ENCODE measurements around the gene TEX11. TPM values are rescaled to one million over a fixed set of nuclear protein-coding genes. Genes with fewer than 3 reads are reported as not detected.

TEX11 gene
- total RNA-seq, 1 experiment from 2014 or later, result not detected

DNA sequence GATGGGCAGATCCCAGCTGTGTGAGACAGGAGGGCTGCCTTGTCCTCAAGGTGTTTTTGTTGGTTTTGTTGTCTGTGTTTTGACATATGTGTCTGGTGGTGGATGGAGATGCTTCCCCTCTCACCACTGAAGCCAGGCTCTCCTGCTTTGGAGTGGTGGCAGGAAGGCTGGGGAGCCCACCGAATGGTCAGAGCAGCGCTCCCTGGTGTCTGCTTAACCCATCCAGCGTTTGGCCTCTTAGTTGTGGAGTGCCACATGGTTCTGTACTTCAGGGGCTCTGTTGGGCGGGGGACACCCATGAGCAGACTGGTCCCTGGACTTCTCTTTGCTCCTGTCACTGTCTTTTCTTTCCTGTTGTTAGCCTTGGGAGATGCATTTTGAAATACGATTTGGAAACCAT lies 412.0 kb downstream of the TEX11 start:
- intact Hi-C loops (cut with micrococcal nuclease; ENCODE audit: unreplicated experiment), result no loop called here
- Histone ChIP-seq H3K9me3 (ENCODE audit: low read depth, low read length, poor library complexity, severe bottlenecking) (no peaks in the 10 kb centered on the region), H3K27me3 (replicated peaks; ENCODE audit: insufficient read depth, low read depth, low read length, poor library complexity) (no peaks in the 10 kb centered on the region), H3K27ac (ENCODE audit: low read depth, low read length, poor library complexity, severe bottlenecking) (no peak overlapping the region), H3K36me3 (ENCODE audit: insufficient read depth, low read length, poor library complexity, severe bottlenecking) (peaks cover 18% of the 10 kb centered on the region), H3K4me3 (ENCODE audit: low read depth, low read length, poor library complexity, severe bottlenecking) (no peak overlapping the region), H3K4me1 (ENCODE audit: insufficient read depth, low read length, poor library complexity, severe bottlenecking) (no peaks in the 10 kb centered on the region)
- BruUV-seq (replicated peaks), result no TSS peak
- ChIA-PET CTCF (no interaction called here), POLR2A (ENCODE audit: low non-redundant PET) (no interaction called here)
- DNase-seq (ENCODE audit: low spot score), result no peak
- TF ChIP-seq, protein P1, sequence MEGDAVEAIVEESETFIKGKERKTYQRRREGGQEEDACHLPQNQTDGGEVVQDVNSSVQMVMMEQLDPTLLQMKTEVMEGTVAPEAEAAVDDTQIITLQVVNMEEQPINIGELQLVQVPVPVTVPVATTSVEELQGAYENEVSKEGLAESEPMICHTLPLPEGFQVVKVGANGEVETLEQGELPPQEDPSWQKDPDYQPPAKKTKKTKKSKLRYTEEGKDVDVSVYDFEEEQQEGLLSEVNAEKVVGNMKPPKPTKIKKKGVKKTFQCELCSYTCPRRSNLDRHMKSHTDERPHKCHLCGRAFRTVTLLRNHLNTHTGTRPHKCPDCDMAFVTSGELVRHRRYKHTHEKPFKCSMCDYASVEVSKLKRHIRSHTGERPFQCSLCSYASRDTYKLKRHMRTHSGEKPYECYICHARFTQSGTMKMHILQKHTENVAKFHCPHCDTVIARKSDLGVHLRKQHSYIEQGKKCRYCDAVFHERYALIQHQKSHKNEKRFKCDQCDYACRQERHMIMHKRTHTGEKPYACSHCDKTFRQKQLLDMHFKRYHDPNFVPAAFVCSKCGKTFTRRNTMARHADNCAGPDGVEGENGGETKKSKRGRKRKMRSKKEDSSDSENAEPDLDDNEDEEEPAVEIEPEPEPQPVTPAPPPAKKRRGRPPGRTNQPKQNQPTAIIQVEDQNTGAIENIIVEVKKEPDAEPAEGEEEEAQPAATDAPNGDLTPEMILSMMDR (conservative IDR thresholded peaks at IDR 0.05; ENCODE audit: low read depth, low read length), result no peak
- no peak for TF ChIP-seq EZH2 (IDR thresholded peaks at IDR 0.05; ENCODE audit: borderline replicate concordance, low read depth, low read length, poor library complexity, severe bottlenecking)

DNA sequence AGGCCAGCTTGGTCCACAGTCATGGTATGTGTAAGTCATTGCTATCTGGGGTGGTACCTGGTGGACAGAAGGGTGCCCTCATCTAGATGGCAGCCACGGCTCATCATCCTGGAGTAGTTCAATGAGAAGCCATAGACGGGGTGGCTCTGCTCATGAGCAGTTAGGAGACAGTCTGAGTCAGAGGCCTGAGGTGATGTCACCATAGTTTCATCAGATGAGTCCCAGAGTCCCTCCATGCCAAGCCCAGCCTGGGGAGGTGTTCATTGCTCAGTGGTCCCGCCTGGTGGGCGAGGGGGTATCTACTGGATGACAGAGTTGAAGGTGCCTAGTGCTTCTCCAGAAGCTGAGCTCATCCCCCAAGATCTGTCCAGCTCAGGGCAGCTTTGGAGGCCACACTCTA lies 414.1 kb downstream of the TEX11 start:
- no peaks in the 10 kb centered on the region for H3K9me3 ChIP-seq (ENCODE audit: low read depth, low read length, poor library complexity, severe bottlenecking)
- intact Hi-C loops (cut with micrococcal nuclease; ENCODE audit: unreplicated experiment), result no loop called here
- POLR2A ChIA-PET (ENCODE audit: low non-redundant PET), result no interaction called here

DNA sequence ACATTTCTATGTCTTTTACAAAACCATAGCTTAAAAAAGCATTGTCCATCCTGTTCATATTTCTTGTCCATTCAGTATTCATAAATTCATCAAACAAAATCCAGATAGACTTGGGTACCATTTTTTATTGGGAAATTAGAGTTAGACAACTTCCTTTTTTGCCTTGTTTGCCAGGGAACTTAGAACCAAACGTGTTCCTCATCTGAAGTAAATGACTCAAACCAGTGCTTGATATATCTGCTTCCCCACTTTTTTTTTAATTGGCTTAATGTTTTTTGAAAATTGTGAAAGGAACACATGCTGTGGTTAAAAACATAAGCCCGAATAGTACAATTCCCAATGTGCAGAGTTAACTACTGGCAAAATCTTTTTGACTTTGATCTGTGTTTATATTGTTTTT lies 419.7 kb downstream of the TEX11 start:
- Histone ChIP-seq H3K9me3 (ENCODE audit: low read depth, low read length, poor library complexity, severe bottlenecking) (no peaks in the 10 kb centered on the region), H3K4me3 (ENCODE audit: low read depth, low read length, poor library complexity, severe bottlenecking) (no peak overlapping the region), H3K4me1 (ENCODE audit: insufficient read depth, low read length, poor library complexity, severe bottlenecking) (no peaks in the 10 kb centered on the region), H3K36me3 (ENCODE audit: insufficient read depth, low read length, poor library complexity, severe bottlenecking) (peaks cover 6% of the 10 kb centered on the region), H3K27me3 (replicated peaks; ENCODE audit: insufficient read depth, low read depth, low read length, poor library complexity) (no peaks in the 10 kb centered on the region), H3K27ac (ENCODE audit: low read depth, low read length, poor library complexity, severe bottlenecking) (no peak overlapping the region)
- no peak for DNase-seq (ENCODE audit: low spot score)
- BruUV-seq (replicated peaks), result no TSS peak
- TF ChIP-seq, protein P1 (conservative IDR thresholded peaks at IDR 0.05; ENCODE audit: low read depth, low read length), result no peak
- no peak for TF ChIP-seq EZH2 (IDR thresholded peaks at IDR 0.05; ENCODE audit: borderline replicate concordance, low read depth, low read length, poor library complexity, severe bottlenecking)
- POLR2A ChIA-PET (ENCODE audit: low non-redundant PET), result no interaction called here
- intact Hi-C loops (cut with micrococcal nuclease; ENCODE audit: unreplicated experiment), result no loop called here
- CTCF ChIA-PET, result no interaction called here

More for the DNA sequence above, 414.1 kb downstream of the TEX11 start:
- no peak for TF ChIP-seq EZH2 (IDR thresholded peaks at IDR 0.05; ENCODE audit: borderline replicate concordance, low read depth, low read length, poor library complexity, severe bottlenecking)
- TF ChIP-seq, protein P1 (conservative IDR thresholded peaks at IDR 0.05; ENCODE audit: low read depth, low read length), result no peak
- Histone ChIP-seq H3K27me3 (replicated peaks; ENCODE audit: insufficient read depth, low read depth, low read length, poor library complexity) (no peaks in the 10 kb centered on the region), H3K4me3 (ENCODE audit: low read depth, low read length, poor library complexity, severe bottlenecking) (no peak overlapping the region), H3K36me3 (ENCODE audit: insufficient read depth, low read length, poor library complexity, severe bottlenecking) (peaks cover 11% of the 10 kb centered on the region), H3K27ac (ENCODE audit: low read depth, low read length, poor library complexity, severe bottlenecking) (no peak overlapping the region), H3K4me1 (ENCODE audit: insufficient read depth, low read length, poor library complexity, severe bottlenecking) (no peaks in the 10 kb centered on the region)
- CTCF ChIA-PET, result no interaction called here
- BruUV-seq (replicated peaks), result no TSS peak
- no peak for DNase-seq (ENCODE audit: low spot score)
